Measurements from ENCODE around the gene APLF. TPM values are rescaled to one million over a fixed set of nuclear protein-coding genes. Genes with fewer than 3 reads are reported as not detected.

The APLF gene
- polyA plus RNA-seq, 1 of the 3 experiments (the other 2 are of a cell fraction): 1.1 TPM

- Histone ChIP-seq H2AFZ (ENCODE audit: low read depth) (no peak overlapping the region), H3F3A (replicated peaks; ENCODE audit: insufficient read depth) (no peaks in the 10 kb centered on the region), H3K79me2 (ENCODE audit: insufficient read depth) (no peaks in the 10 kb centered on the region), H3K27me3 (ENCODE audit: insufficient read depth) (no peaks in the 10 kb centered on the region), H3K9me2 (no peaks in the 10 kb centered on the region), H3K27ac (ENCODE audit: low read depth in 2 of 2, low read length in 1 of 2) (no peak overlapping the region), H4K20me1 (ENCODE audit: insufficient read depth) (no peaks in the 10 kb centered on the region), H3K4me3 (ENCODE audit: low read depth in 2 of 2, low read length in 1 of 2) (no peak overlapping the region), H3K4me2 (no peak overlapping the region), H3K9me3 (no peaks in the 10 kb centered on the region), H3K9ac (no peak overlapping the region), H3K36me3 (replicated peaks in 1 of 2; ENCODE audit: control insufficient read depth in 1 of 2, insufficient read depth in 2 of 2, low read length in 1 of 2) (no peaks in the 10 kb centered on the region), H3K4me1 (ENCODE audit: control insufficient read depth in 1 of 2, insufficient read depth in 2 of 2, low read depth in 1 of 2, low read length in 1 of 2) (no peaks in the 10 kb centered on the region; a peak in 1 of 4 replicates)
- no peak for TF ChIP-seq RCOR1 (IDR thresholded peaks at IDR 0.05; ENCODE audit: low read length)
- no peak for TF ChIP-seq USF1 (IDR thresholded peaks at IDR 0.05; ENCODE audit: borderline replicate concordance, low read depth)
- no peak for TF ChIP-seq FOXJ3 (CRISPR knock-in tag; IDR thresholded peaks at IDR 0.05)
- TF ChIP-seq MEF2A (IDR thresholded peaks at IDR 0.05; ENCODE audit: borderline replicate concordance, low read depth): no peak
- no peak for TF ChIP-seq SMC3 (IDR thresholded peaks at IDR 0.05; ENCODE audit: low read depth, low read length)
- TF ChIP-seq REST (IDR thresholded peaks at IDR 0.05; ENCODE audit: low read depth, low read length): no peak
- no peak for TF ChIP-seq CHD2 (IDR thresholded peaks at IDR 0.05; ENCODE audit: low read length, partially characterized antibody)
- TF ChIP-seq NFIC (IDR thresholded peaks at IDR 0.05; ENCODE audit: borderline replicate concordance): no peak
- 32% methylated on average over 6 of the region's 6 CpGs for WGBS (ENCODE audit: low lambda C conversion rate)
- CTCF ChIA-PET: interaction anchor here (0.6 kb wide), 1 partner anchor 52 kb away, joined by 3 read pairs; no protein-coding TSS in a partner anchor
- POLR2A ChIA-PET: no interaction called here
- DNase-seq: no peak
These were observed 156.4 kb downstream of the APLF start for GRCh38 chr2:68623820-68624219.

DNA sequence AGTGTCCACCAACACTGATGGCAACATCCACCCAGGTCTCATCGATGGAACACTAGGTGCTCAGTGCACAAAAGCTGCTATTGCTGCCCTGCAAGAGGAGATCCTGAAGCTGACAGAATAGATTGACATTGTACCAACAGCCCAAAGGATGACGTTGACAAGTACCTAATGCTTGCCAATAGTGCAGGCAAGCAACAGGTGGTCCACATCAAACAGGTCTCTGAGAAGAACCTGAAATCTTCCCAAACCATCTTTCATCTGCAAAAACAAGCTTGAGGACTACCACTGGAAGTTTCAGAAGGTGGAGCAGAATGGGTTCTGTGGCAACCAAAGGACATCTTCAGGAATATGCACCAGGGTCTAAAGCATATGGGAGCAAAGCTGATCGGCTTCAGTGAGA lies 160.2 kb downstream of the APLF start:
- no peaks in the 10 kb centered on the region for H3F3A ChIP-seq (replicated peaks; ENCODE audit: insufficient read depth)
- H3K36me3 ChIP-seq (replicated peaks in 1 of 2; ENCODE audit: control insufficient read depth in 1 of 2, insufficient read depth in 2 of 2, low read length in 1 of 2): no peaks in the 10 kb centered on the region
- no peaks in the 10 kb centered on the region for H3K9me3 ChIP-seq
- H4K20me1 ChIP-seq (ENCODE audit: insufficient read depth): no peaks in the 10 kb centered on the region
- 29% methylated on average over 3 of the region's 3 CpGs for WGBS (ENCODE audit: low lambda C conversion rate)
- no peak overlapping the region for H3K9ac ChIP-seq
- H3K9me2 ChIP-seq: no peaks in the 10 kb centered on the region
- H3K27me3 ChIP-seq (ENCODE audit: insufficient read depth): no peaks in the 10 kb centered on the region
- no peak for DNase-seq
- no peak overlapping the region for H3K27ac ChIP-seq (ENCODE audit: low read depth in 2 of 2, low read length in 1 of 2)
- H3K4me2 ChIP-seq: no peak overlapping the region
- ChIA-PET POLR2A (no interaction called here), CTCF (interaction anchor here (1.4 to 1.9 kb wide), 3 partner anchors 19 to 124 kb away, joined by 3 to 6 read pairs (median 5); no protein-coding TSS in a partner anchor)
- H2AFZ ChIP-seq (ENCODE audit: low read depth): no peak overlapping the region
- no peak overlapping the region for H3K4me3 ChIP-seq (ENCODE audit: low read depth in 2 of 2, low read length in 1 of 2)
- no peaks in the 10 kb centered on the region; a peak in 1 of 4 replicates for H3K4me1 ChIP-seq (ENCODE audit: control insufficient read depth in 1 of 2, insufficient read depth in 2 of 2, low read depth in 1 of 2, low read length in 1 of 2)
- no peaks in the 10 kb centered on the region for H3K79me2 ChIP-seq (ENCODE audit: insufficient read depth)
- TF ChIP-seq GABPA (IDR thresholded peaks at IDR 0.05; ENCODE audit: low read depth) (no peak), JUND (IDR thresholded peaks at IDR 0.05) (no peak), TCF12 (IDR thresholded peaks at IDR 0.05) (no peak), REST (IDR thresholded peaks at IDR 0.05; ENCODE audit: low read depth, low read length) (no peak), EP300 (IDR thresholded peaks at IDR 0.05; ENCODE audit: borderline replicate concordance in 1 of 2, low read depth in 1 of 2, low read length in 1 of 2) (no peak), NFIC (IDR thresholded peaks at IDR 0.05; ENCODE audit: borderline replicate concordance) (no peak)
- TF ChIP-seq, protein P1, sequence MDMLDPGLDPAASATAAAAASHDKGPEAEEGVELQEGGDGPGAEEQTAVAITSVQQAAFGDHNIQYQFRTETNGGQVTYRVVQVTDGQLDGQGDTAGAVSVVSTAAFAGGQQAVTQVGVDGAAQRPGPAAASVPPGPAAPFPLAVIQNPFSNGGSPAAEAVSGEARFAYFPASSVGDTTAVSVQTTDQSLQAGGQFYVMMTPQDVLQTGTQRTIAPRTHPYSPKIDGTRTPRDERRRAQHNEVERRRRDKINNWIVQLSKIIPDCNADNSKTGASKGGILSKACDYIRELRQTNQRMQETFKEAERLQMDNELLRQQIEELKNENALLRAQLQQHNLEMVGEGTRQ (IDR thresholded peaks at IDR 0.05; ENCODE audit: borderline replicate concordance, low read depth, low read length): no peak
- TF ChIP-seq, protein P2, sequence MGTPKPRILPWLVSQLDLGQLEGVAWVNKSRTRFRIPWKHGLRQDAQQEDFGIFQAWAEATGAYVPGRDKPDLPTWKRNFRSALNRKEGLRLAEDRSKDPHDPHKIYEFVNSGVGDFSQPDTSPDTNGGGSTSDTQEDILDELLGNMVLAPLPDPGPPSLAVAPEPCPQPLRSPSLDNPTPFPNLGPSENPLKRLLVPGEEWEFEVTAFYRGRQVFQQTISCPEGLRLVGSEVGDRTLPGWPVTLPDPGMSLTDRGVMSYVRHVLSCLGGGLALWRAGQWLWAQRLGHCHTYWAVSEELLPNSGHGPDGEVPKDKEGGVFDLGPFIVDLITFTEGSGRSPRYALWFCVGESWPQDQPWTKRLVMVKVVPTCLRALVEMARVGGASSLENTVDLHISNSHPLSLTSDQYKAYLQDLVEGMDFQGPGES (IDR thresholded peaks at IDR 0.05; ENCODE audit: low read depth, low read length): no peak
- TF ChIP-seq, protein P3, sequence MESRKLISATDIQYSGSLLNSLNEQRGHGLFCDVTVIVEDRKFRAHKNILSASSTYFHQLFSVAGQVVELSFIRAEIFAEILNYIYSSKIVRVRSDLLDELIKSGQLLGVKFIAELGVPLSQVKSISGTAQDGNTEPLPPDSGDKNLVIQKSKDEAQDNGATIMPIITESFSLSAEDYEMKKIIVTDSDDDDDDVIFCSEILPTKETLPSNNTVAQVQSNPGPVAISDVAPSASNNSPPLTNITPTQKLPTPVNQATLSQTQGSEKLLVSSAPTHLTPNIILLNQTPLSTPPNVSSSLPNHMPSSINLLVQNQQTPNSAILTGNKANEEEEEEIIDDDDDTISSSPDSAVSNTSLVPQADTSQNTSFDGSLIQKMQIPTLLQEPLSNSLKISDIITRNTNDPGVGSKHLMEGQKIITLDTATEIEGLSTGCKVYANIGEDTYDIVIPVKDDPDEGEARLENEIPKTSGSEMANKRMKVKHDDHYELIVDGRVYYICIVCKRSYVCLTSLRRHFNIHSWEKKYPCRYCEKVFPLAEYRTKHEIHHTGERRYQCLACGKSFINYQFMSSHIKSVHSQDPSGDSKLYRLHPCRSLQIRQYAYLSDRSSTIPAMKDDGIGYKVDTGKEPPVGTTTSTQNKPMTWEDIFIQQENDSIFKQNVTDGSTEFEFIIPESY (IDR thresholded peaks at IDR 0.05; ENCODE audit: borderline replicate concordance, low read depth): no peak

Measured in SK-N-SH (cell line).